Heart left ventricle (tissue), 16 donors: ENCODE measurements around the gene DGKB. TPM values are rescaled to one million over a fixed set of nuclear protein-coding genes. Genes with fewer than 3 reads are reported as not detected.

Experiments
- ATAC-seq, 4 donors: fragments of 200-7000 bp; cut with Tn5 transposase; one replicate each; pipeline ENCODE4 v1.9.1; 2020 to 2022; ENCODE audit warnings: moderate library complexity in 4 of 4, mild to moderate bottlenecking in 3 of 4, moderate number of reproducible peaks in 1 of 4
- DNase-seq, 5 donors: peaks; one replicate each; pipeline ENCODE4 v3.0.0-alpha.2; 2020
- H3K27ac ChIP-seq, 12 donors: fragments of 200-600 bp; sonication (generic) in 4 of 12; one replicate each; pipeline versions ENCODE4 v1.5.0 to v1.8.0; 2016 to 2022; ENCODE audit warnings: mild to moderate bottlenecking in 2 of 12
- H3K27me3 ChIP-seq, 9 donors: fragments of 200-600 bp; sonication (generic) in 2 of 9; one replicate each; pipeline versions ENCODE4 v1.5.1 to v1.8.0; 2016 to 2022; ENCODE audit warnings: mild to moderate bottlenecking in 3 of 9
- H3K36me3 ChIP-seq, 9 donors: fragments of 200-600 bp; sonication (generic) in 2 of 9; one replicate each; pipeline versions ENCODE4 v1.5.0 to v1.8.0; 2018 to 2022; ENCODE audit warnings: mild to moderate bottlenecking in 2 of 9
- H3K4me1 ChIP-seq, 12 donors: fragments of 200-600 bp; sonication (generic) in 4 of 12; one replicate each; pipeline versions ENCODE4 v1.5.0 to v1.8.0; 2016 to 2022; ENCODE audit warnings: mild to moderate bottlenecking in 3 of 12
- H3K4me3 ChIP-seq, 12 donors: fragments of 200-600 bp; sonication (generic) in 4 of 12; one replicate each; pipeline versions ENCODE4 v1.5.0 to v1.8.0; 2017 to 2022; ENCODE audit warnings: mild to moderate bottlenecking in 9 of 12, moderate library complexity in 4 of 12
- H3K9me3 ChIP-seq, 12 donors: fragments of 200-600 bp; sonication (generic) in 4 of 12; one replicate each; pipeline versions ENCODE4 v1.5.0 to v1.8.0; 2016 to 2022; ENCODE audit warnings: mild to moderate bottlenecking in 1 of 12
- POLR2A ChIP-seq, 2 donors: fragments of 450-650 bp; IDR thresholded peaks; one replicate each; pipeline ENCODE4 v1.6.1; 2017; ENCODE audit warnings: antibody characterized with exemption in 2 of 2, mild to moderate bottlenecking in 2 of 2, moderate library complexity in 2 of 2
- WGBS, 4 donors: extraction: QIAGEN DNeasy Blood & Tissue Kit in 2 of 4; methylation state at CpG; one replicate each; pipeline versions ENCODE4 v1.1.5 to v1.1.7; 2013 to 2018; 5-methylcytosine and 5-hydroxymethylcytosine counted together
- intact Hi-C, 10 donors: fragments of 100-400 bp; cut with DNase I; formaldehyde crosslinking; loops; one replicate each; pipeline versions ENCODE4 v1.11.1 to v1.14.2; 2022
- polyA plus RNA-seq, 2 donors: library from polyadenylated mRNA; stranded (reverse); fragments of 200-250 nt; gene quantifications; one replicate each; pipeline ENCODE4 v1.2.3, GENCODE V29; 2013
- total RNA-seq, 9 donors: library from RNA; depleted of rRNA in 2 of 9; stranded (reverse); fragments of >200 nt in 2 of 9; fragmentation: NEBNext Ultra II Directional in 3 of 9; extraction: Animal tissue kit (Norgen Biotek cat#: 25700) in 3 of 9; gene quantifications; one replicate each; pipeline versions ENCODE4 v1.1.0 to v1.2.4, GENCODE V29; 2016 to 2023
- TF ChIP-seq, protein P1 (sequence below), 12 donors: fragments of 200-600 bp; sonication (generic) in 4 of 12; IDR thresholded peaks; one replicate each; pipeline versions ENCODE4 v1.5.0 to v1.8.0; 2018 to 2022; ENCODE audit warnings: antibody characterized with exemption in 12 of 12, mild to moderate bottlenecking in 5 of 12
- donor health status: ischemic (EF 13 %, LVEDD 7.1; RV severe dilation, severe dysfunction).
- donor health status: healthy with polysubstance abuse.
- donor health status: DM: no; HTN: yes; CAD: no.
- donor health status: DM: no; HTN: no; CAD: no.
- donor health status: ischemic (EF 25% LVEDD 6.9; RV normal size, moderate dysfunction).
- donor health status: ischemic (EF 25% LVEDD 5.7; RV mildly dilated, moderate dysfunction).
- donor health status: healthy.
- donor health status: DM: yes; HTN: yes; CAD: no.
- donor health status: ischemic (EF 35%, LVEDD 5.7; RV mildly dilated, moderate dysfunction).
- donor health status: nonischemic (EF 11% LVEDD 7.7; RV severe dilation, severe dysfunction).
- donor health status: DM: yes; HTN: yes; CAD: no.
- donor health status: PGD.
- donor health status: ischemic (EF 29% LVEDD 5.4; RV normal size, mild dysfunction).
- donor health status: nonischemic (EF 23%, LVEDD 6.1; RV moderate dilation, normal function).

Gene DGKB
- total and polyA plus RNA-seq, 11 donors, result 0.08 to 1.6 (median 0.47) TPM; not detected in 1

DNA sequence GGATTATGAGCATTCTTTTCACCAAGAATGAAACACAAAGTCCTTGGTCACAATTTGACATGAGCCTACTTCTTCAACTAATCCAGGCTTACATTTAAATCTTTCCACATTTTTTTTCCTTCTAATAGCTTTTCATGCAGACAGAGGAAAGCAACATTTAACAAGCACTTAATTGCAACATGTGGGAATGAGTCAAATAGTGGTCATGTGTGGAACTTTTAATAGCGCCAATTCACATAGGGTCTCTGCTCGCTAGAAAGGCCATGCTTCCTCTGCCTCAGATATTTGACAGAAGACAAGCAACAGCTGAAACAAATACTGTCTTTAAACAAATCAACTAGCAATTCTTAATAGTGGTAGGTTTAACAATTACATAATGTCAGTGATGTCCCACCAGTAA lies 627.2 kb downstream of the DGKB start:
- 80 to 93% (median 84%) methylated on average over 2 of the region's 2 CpGs for WGBS, 4 donors
- H3K9me3 ChIP-seq, result no peaks in the 10 kb centered on the region
- H3K36me3 ChIP-seq, result no peaks in the 10 kb centered on the region
- ATAC-seq (no peak), DNase-seq (no peak)
- peaks cover 0 to 3% (median 0%) of the 10 kb centered on the region in 12 donors for H3K4me1 ChIP-seq
- H3K4me3 ChIP-seq, result no peak overlapping the region
- TF ChIP-seq POLR2A (IDR thresholded peaks at IDR 0.05), result no peak
- TF ChIP-seq, protein P1, sequence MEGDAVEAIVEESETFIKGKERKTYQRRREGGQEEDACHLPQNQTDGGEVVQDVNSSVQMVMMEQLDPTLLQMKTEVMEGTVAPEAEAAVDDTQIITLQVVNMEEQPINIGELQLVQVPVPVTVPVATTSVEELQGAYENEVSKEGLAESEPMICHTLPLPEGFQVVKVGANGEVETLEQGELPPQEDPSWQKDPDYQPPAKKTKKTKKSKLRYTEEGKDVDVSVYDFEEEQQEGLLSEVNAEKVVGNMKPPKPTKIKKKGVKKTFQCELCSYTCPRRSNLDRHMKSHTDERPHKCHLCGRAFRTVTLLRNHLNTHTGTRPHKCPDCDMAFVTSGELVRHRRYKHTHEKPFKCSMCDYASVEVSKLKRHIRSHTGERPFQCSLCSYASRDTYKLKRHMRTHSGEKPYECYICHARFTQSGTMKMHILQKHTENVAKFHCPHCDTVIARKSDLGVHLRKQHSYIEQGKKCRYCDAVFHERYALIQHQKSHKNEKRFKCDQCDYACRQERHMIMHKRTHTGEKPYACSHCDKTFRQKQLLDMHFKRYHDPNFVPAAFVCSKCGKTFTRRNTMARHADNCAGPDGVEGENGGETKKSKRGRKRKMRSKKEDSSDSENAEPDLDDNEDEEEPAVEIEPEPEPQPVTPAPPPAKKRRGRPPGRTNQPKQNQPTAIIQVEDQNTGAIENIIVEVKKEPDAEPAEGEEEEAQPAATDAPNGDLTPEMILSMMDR (IDR thresholded peaks at IDR 0.05), result no peak
- no peak overlapping the region for H3K27ac ChIP-seq
- intact Hi-C loops, result no loop called here
- H3K27me3 ChIP-seq, result no peaks in the 10 kb centered on the region

GRCh38 chr7:14271441-14271840 lies 631.1 kb downstream of the DGKB start:
- Histone ChIP-seq H3K4me1 (peaks cover 0 to 3% (median 0%) of the 10 kb centered on the region in 12 donors), H3K27me3 (no peaks in the 10 kb centered on the region), H3K27ac (no peak overlapping the region), H3K4me3 (no peak overlapping the region), H3K36me3 (no peaks in the 10 kb centered on the region), H3K9me3 (no peaks in the 10 kb centered on the region)
- DNase-seq, result no peak
- intact Hi-C loops, result no loop called here
- no peak for ATAC-seq
- WGBS, 4 donors, result 88 to 92% (median 90%) methylated on average over 3 of the region's 3 CpGs
- TF ChIP-seq, protein P1 (IDR thresholded peaks at IDR 0.05), result no peak
- no peak for TF ChIP-seq POLR2A (IDR thresholded peaks at IDR 0.05)

DNA sequence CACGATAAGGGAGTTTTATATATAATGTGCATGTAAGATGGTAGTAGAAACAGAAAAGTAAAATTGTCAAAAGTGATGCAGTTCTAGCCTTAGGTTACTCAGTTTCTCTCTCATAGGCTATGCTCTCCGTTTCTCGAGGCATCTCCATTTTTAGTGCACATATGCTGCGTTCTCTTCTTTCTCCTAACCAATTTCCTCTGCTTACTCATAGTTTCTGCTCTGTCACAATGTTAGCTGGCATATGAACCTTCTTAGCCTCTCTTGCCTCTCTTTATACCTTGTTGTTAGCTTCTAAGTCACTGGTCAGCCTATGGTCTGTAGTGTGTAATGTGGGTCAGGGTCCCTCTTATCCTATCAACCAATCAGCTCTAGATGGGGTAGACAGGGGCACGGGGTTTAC lies 632.5 kb downstream of the DGKB start:
- no peak overlapping the region for H3K4me3 ChIP-seq
- ATAC-seq, result no peak
- no peak for DNase-seq
- intact Hi-C loops, result no loop called here
- TF ChIP-seq, protein P1 (IDR thresholded peaks at IDR 0.05), result no peak
- TF ChIP-seq POLR2A (IDR thresholded peaks at IDR 0.05), result no peak
- H3K27ac ChIP-seq, result no peak overlapping the region
- H3K36me3 ChIP-seq, result no peaks in the 10 kb centered on the region
- 77 to 80% (median 78%) methylated on average over 5 of the region's 5 CpGs for WGBS, 4 donors
- H3K27me3 ChIP-seq, result no peaks in the 10 kb centered on the region
- no peaks in the 10 kb centered on the region for H3K9me3 ChIP-seq
- H3K4me1 ChIP-seq, result peaks cover 0 to 3% (median 0%) of the 10 kb centered on the region in 12 donors

- no peaks in the 10 kb centered on the region for H3K4me1 ChIP-seq
- intact Hi-C loops, result no loop called here
- H3K9me3 ChIP-seq, result no peaks in the 10 kb centered on the region
- no peak overlapping the region for H3K27ac ChIP-seq
- ATAC-seq, result no peak
- TF ChIP-seq POLR2A (IDR thresholded peaks at IDR 0.05), result no peak
- TF ChIP-seq, protein P1 (IDR thresholded peaks at IDR 0.05), result no peak
- no peaks in the 10 kb centered on the region for H3K27me3 ChIP-seq
- DNase-seq, result no peak
- H3K4me3 ChIP-seq, result no peak overlapping the region
- no peaks in the 10 kb centered on the region for H3K36me3 ChIP-seq
Measured at GRCh38 chr7:14260011-14260410, 642.5 kb downstream of the DGKB start.
